ENCODE measurements around the gene SOX3.

Gene SOX3

DNA sequence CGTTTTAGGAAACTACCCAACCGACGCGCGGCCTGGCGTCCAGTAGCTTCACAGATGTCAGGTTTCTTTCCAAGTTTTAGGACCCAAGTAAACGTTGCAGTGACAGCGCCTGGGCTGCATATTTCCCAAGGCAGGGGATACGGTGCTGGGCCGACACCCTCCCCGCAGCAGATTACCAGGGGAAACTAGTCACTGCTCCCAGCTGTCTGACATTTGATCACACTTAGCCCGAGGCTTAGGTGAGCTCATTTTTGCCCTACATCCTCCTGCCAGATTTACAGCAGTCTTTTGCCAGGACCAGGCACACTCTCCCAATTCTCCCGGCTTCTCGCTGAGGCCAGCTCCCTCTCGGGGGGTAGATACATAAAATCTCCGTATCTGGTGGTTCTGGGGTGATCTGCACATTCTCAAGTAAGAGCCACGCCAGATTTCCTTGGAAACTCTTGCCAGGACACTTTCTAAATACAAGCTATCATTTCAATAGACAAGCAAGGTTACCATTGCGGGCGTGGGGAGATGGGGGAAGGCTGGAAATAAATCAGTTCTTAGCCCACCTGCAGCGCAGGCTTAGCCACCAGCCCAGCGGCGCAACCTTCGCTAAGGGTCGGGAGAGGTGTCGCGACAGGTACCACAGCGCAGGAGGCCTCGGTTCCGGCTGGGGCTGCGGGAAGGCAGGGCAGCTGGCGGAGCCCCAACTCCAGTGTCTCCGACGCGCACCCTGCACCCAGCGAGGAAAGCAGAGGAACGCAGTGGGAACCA lies 2.5 kb upstream of the SOX3 start:
- Histone ChIP-seq H3K4me3 (ENCODE audit: low read length) (no peak overlapping the region), H3K4me1 (ENCODE audit: control insufficient read depth, insufficient read depth, low read length) (no peaks in the 10 kb centered on the region), H3K27me3 (ENCODE audit: control insufficient read depth, insufficient read depth, low read length) (peaks cover 39% of the 10 kb centered on the region), H3K9ac (ENCODE audit: low read length) (no peak overlapping the region), H3K27ac (ENCODE audit: low read depth, low read length) (no peak overlapping the region), H3K36me3 (ENCODE audit: control insufficient read depth, insufficient read depth, low read length) (no peaks in the 10 kb centered on the region)

DNA sequence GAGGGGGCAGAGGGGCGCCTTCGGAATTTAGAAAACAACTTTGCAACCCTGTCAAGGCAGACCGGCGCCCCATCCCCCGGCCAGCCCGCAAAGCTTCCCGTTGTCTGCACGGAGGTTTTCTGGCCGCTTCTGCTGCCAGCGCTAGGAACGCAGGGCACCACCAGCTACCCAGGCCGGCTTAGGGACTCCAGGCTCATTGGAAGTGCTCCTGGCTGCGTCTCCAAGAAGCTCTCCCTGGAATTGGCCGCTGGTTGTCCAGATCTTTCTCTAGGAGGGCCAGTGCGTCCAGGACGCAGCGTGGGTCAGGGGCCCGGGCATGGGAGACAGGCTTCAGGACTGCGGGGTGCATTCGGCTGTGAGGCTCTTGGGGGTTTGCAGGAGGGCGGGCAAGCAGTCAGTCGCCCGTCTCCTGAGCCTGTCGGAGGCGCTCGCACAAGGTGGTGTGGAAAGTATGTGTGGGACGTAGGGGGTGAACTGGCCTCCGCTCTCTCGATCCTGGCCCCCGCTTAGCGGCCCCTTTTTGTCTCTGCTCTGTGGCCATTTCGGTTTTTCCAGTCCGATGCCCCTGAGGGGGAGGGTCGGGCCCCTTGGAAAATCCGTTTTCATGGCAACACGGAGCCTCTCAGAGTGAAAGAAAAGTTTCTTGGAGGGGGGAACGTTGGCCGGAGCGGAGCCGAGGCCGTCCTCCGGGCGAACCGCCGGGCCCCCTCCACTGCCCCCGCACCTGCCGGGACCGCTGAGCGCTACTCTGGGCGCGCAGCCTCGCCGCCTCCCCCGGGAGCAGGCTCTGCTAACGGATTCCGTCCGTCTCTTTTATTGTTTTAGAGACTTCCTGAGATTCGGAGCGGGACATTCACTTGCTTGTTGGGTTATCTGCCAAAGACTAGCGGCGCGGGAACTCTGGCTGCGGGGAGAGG lies 810 bp upstream of the SOX3 start:
- no peak overlapping the region for H3K9ac ChIP-seq (ENCODE audit: low read length)
- H3K27me3 ChIP-seq (ENCODE audit: control insufficient read depth, insufficient read depth, low read length), result peaks cover 46% of the 10 kb centered on the region
- H3K4me1 ChIP-seq (ENCODE audit: control insufficient read depth, insufficient read depth, low read length), result no peaks in the 10 kb centered on the region
- H3K27ac ChIP-seq (ENCODE audit: low read depth, low read length), result no peak overlapping the region
- H3K4me3 ChIP-seq (ENCODE audit: low read length), result no peak overlapping the region
- no peaks in the 10 kb centered on the region for H3K36me3 ChIP-seq (ENCODE audit: control insufficient read depth, insufficient read depth, low read length)

DNA sequence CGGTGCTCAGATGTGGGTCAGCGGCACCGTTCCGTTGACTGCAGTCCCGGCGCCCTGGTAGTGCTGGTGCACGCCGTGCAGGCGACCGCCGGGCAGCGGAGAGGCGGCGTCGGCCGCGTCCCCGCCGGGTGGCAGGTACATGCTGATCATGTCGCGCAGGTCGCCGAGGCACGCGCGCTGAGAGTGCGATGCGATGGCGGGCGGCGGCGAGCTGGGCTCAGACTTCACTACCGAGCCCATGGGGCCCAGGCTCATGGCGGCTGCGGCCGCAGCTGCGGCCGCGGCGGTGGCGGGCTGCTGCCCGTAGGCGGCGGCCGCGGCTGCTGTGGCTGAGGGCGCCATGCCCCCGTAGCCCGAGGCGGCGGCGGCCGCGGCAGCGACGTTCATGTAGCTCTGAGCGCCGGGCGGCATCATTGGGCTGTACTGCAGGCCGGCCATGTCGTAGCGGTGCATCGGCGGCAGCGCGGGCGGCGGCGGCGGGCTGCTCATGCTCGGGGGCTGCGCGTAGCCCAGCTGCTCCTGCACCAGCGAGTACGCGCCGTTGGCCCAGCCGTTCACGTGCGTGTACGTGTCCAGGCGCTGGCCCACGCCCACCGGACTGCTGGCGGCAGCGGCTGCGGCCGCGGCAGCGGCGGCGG lies 1.0 kb downstream of the SOX3 start:
- H3K27ac ChIP-seq (ENCODE audit: low read depth, low read length), result no peak overlapping the region
- H3K4me3 ChIP-seq (ENCODE audit: low read length), result no peak overlapping the region
- H3K4me1 ChIP-seq (ENCODE audit: control insufficient read depth, insufficient read depth, low read length), result no peaks in the 10 kb centered on the region
- no peak overlapping the region for H3K9ac ChIP-seq (ENCODE audit: low read length)
- H3K36me3 ChIP-seq (ENCODE audit: control insufficient read depth, insufficient read depth, low read length), result no peaks in the 10 kb centered on the region
- H3K27me3 ChIP-seq (ENCODE audit: control insufficient read depth, insufficient read depth, low read length), result peaks cover 43% of the 10 kb centered on the region

DNA sequence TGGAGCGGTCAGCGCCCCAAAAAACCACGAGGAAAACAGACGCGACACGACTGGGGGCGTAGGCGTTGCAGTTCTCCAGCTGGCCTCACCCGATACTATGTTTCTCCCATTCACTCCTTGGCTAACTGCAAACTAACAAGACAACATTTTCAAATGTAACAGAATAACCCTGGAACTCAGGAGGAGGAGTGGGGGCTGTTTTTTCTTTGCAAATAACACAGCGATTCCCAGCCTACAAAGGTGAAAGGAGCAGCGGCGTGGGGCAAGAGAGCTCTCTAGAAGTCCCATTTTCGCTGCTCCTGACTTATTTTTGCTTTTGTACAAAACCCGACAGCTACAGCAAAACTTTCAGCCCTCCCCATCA lies 1.6 kb downstream of the SOX3 start:
- no peaks in the 10 kb centered on the region for H3K36me3 ChIP-seq (ENCODE audit: control insufficient read depth, insufficient read depth, low read length)
- no peak overlapping the region for H3K4me3 ChIP-seq (ENCODE audit: low read length)
- H3K4me1 ChIP-seq (ENCODE audit: control insufficient read depth, insufficient read depth, low read length), result no peaks in the 10 kb centered on the region
- H3K9ac ChIP-seq (ENCODE audit: low read length), result no peak overlapping the region
- no peak overlapping the region for H3K27ac ChIP-seq (ENCODE audit: low read depth, low read length)
- peaks cover 39% of the 10 kb centered on the region for H3K27me3 ChIP-seq (ENCODE audit: control insufficient read depth, insufficient read depth, low read length)

DNA sequence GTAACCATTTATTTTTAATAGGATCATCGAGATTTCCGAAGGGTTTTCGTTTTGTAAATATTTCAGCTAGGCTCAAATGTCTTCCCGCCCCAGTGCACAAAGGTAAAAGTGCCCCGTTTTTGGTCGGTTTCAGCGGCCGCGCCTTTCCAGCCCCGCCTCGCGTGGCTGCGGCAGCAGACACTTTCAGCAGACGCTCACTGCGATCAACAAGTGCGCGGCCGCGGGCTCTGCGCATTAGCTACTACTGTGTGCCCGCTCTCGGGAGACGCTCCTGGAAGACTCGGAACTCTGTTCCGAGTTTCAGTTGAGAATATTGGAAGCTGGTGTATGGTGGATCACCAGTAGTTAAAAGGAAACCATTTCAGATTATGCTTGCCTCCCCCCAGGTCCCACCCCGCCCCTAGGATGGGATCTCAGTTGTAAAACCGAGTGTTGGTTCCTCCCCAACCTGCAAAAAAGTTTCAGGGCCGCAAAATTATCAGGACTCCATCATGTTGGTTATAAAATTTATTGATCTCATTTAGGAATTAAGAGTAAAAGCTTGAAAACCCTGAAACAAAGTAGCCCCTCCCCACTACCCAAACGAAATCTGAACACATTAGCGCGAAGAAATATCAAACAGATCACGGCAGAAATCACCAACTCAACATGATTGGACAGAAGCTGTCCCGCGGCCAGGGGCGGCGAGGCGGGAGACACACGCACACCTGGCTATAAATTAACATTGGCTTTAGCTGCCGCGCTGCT lies 2.2 kb downstream of the SOX3 start:
- H3K4me1 ChIP-seq (ENCODE audit: control insufficient read depth, insufficient read depth, low read length), result no peaks in the 10 kb centered on the region
- H3K9ac ChIP-seq (ENCODE audit: low read length), result no peak overlapping the region
- no peak overlapping the region for H3K27ac ChIP-seq (ENCODE audit: low read depth, low read length)
- H3K36me3 ChIP-seq (ENCODE audit: control insufficient read depth, insufficient read depth, low read length), result no peaks in the 10 kb centered on the region
- H3K4me3 ChIP-seq (ENCODE audit: low read length), result no peak overlapping the region
- peaks cover 37% of the 10 kb centered on the region for H3K27me3 ChIP-seq (ENCODE audit: control insufficient read depth, insufficient read depth, low read length)

DNA sequence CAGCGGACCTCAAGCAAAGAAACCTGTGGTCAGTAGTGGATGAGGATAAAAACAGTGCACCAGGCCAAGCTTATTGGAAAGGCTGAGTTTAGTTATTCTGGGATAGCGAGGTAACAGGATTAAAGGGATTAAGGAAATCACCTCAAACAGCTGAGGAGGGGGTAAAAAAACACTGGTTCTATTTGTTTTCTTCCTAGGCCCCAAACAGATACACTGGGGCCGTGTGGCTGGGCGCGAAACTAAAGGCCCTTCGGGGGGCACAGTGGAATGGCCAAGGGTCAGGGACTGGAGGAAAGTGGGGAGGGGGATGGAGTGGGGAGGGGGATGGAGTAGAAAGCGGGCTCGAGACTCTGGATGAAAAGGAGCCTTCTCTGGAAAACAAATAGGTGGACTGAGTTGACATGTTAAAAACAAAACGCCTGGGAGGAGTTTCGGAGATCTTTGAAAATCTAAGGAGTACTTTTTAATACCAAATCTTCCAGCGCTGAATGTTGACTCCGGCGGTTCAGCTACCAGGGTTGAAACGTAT lies 2.9 kb downstream of the SOX3 start:
- H3K36me3 ChIP-seq (ENCODE audit: control insufficient read depth, insufficient read depth, low read length), result no peaks in the 10 kb centered on the region
- H3K4me1 ChIP-seq (ENCODE audit: control insufficient read depth, insufficient read depth, low read length), result no peaks in the 10 kb centered on the region
- peaks cover 31% of the 10 kb centered on the region for H3K27me3 ChIP-seq (ENCODE audit: control insufficient read depth, insufficient read depth, low read length)
- H3K9ac ChIP-seq (ENCODE audit: low read length), result no peak overlapping the region
- H3K27ac ChIP-seq (ENCODE audit: low read depth, low read length), result no peak overlapping the region
- H3K4me3 ChIP-seq (ENCODE audit: low read length), result no peak overlapping the region

DNA sequence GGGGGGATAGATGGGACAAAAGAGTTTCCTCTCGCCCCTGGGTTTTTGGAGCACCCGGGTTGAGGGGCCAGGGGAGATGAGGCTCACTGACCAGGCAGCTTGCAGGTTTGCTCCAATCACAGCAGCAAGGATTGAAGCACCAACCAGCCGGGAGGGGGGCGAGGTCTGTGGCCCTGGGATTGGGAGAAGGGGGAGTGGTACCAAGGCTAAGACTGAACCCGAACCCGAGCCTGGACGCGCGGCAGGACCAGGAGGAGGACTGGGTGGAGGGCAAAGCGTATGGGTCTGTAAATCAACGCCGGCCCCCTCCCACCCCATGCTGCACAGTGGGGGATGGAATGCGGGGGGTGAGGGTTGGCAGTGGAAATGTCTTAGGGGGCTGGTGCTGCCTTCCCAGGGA lies 3.5 kb downstream of the SOX3 start:
- no peaks in the 10 kb centered on the region for H3K36me3 ChIP-seq (ENCODE audit: control insufficient read depth, insufficient read depth, low read length)
- H3K4me1 ChIP-seq (ENCODE audit: control insufficient read depth, insufficient read depth, low read length), result no peaks in the 10 kb centered on the region
- H3K9ac ChIP-seq (ENCODE audit: low read length), result no peak overlapping the region
- no peak overlapping the region for H3K27ac ChIP-seq (ENCODE audit: low read depth, low read length)
- H3K4me3 ChIP-seq (ENCODE audit: low read length), result no peak overlapping the region
- H3K27me3 ChIP-seq (ENCODE audit: control insufficient read depth, insufficient read depth, low read length), result peaks cover 24% of the 10 kb centered on the region

DNA sequence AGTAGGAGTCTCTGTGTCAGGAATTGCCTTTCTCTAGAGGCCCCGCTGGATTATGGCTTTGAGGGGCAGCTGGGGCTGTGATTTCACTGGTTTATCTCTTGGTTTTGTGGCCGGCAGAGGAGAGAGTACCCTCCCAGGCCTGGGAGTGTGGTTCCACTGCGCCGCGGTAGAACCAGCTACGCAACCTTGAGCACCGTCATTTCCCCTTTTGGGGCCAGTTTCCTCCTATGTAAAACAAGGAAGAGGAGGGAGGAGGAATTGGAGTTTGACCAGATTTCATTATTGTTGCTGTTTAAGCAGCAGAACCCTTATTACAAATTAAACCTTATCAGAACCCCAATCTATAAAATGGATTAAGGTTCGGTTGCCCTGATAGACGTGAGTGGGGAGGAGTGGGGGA lies 4.4 kb downstream of the SOX3 start:
- no peak overlapping the region for H3K27ac ChIP-seq (ENCODE audit: low read depth, low read length)
- H3K27me3 ChIP-seq (ENCODE audit: control insufficient read depth, insufficient read depth, low read length), result peaks cover 22% of the 10 kb centered on the region
- no peaks in the 10 kb centered on the region for H3K36me3 ChIP-seq (ENCODE audit: control insufficient read depth, insufficient read depth, low read length)
- no peak overlapping the region for H3K4me3 ChIP-seq (ENCODE audit: low read length)
- no peaks in the 10 kb centered on the region for H3K4me1 ChIP-seq (ENCODE audit: control insufficient read depth, insufficient read depth, low read length)
- H3K9ac ChIP-seq (ENCODE audit: low read length), result no peak overlapping the region

DNA sequence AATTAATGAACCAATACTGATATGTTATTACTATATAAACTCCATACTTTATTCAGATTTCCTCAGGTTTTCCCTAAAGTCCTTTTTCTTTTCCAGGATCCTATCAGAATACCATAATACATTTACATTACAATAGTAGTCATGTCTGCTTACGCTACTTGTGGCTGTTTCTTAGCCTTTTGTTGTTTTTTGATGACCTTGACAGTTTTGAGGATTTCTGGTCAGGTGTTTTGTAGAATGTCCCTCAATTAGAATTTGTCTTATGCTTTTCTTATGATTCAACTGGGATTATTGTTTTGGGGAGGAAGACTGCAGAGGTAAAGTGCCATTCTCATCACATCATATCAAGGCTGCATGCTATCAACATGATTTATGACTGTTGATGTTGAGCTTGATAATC lies 9.1 kb downstream of the SOX3 start:
- Histone ChIP-seq H3K9ac (ENCODE audit: low read length) (no peak overlapping the region), H3K4me3 (ENCODE audit: low read length) (no peak overlapping the region), H3K36me3 (ENCODE audit: control insufficient read depth, insufficient read depth, low read length) (no peaks in the 10 kb centered on the region), H3K4me1 (ENCODE audit: control insufficient read depth, insufficient read depth, low read length) (no peaks in the 10 kb centered on the region), H3K27ac (ENCODE audit: low read depth, low read length) (no peak overlapping the region), H3K27me3 (ENCODE audit: control insufficient read depth, insufficient read depth, low read length) (peaks cover 2% of the 10 kb centered on the region)

DNA sequence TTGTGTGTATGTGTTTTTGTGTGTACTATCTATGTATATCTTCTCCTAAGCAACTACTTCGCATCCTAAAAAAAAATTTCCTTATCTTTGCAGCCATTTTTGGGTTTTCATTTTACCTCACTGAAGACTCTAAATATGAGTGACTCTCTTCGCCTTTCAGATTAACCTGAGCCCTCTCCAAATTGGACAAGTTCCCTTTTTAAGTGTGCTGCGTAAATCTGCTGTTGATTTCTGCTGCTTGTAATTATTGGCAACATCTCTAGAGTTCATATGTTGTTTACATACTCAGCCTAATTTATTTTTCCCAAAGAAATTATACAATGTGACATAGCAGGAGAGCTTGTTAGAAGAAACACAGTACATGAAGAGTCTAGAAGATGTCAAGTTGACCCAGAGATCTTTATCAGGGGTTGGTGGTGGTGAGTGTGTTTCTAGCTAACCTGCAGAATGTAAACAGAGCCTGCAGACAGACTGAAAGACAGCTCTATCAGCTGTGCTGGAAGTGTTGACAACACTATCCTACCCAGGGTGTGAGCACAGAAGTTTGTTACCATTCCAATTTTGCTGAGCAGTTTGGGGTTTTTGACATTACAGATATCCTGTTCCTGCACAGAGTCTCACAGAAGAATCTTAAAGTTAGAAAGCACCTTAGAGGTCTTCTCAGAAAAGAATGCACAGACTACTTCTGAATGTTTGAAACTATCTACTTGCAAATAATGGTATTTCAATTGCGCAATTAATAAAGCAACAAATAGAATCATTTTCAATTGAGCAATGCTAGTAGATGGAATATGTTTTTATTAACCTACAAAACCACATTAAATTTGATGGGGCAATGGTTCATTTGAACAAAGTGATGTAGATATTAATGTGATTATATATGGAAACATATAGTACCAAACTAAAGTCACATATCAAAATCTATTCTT lies 12.5 kb downstream of the SOX3 start:
- no peaks in the 10 kb centered on the region for H3K4me1 ChIP-seq (ENCODE audit: control insufficient read depth, insufficient read depth, low read length)
- H3K4me3 ChIP-seq (ENCODE audit: low read length), result no peak overlapping the region
- H3K27me3 ChIP-seq (ENCODE audit: control insufficient read depth, insufficient read depth, low read length), result no peaks in the 10 kb centered on the region
- H3K27ac ChIP-seq (ENCODE audit: low read depth, low read length), result no peak overlapping the region
- H3K36me3 ChIP-seq (ENCODE audit: control insufficient read depth, insufficient read depth, low read length), result no peaks in the 10 kb centered on the region
- no peak overlapping the region for H3K9ac ChIP-seq (ENCODE audit: low read length)

DNA sequence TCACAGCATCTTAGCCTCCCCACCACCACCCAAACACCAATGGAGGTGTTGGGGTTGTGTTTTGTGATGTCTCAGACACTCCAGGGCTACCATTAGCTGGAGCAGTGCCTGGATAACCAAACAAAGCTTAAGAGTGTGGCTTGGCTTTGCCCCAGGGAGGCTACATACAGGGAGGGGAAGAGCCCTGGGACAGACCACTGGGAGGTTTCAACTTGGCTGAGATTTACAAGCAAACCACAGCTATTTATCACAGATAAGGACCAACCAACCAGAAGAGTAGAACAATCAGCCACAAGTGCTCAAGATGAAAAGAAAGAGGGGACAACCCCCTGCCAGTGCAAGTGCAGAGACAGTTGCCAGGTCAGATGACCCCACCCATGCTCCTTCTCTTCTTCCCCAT lies 24.1 kb downstream of the SOX3 start:
- H3K9ac ChIP-seq (ENCODE audit: low read length), result no peak overlapping the region
- no peaks in the 10 kb centered on the region for H3K27me3 ChIP-seq (ENCODE audit: control insufficient read depth, insufficient read depth, low read length)
- no peak overlapping the region for H3K4me3 ChIP-seq (ENCODE audit: low read length)
- no peaks in the 10 kb centered on the region for H3K36me3 ChIP-seq (ENCODE audit: control insufficient read depth, insufficient read depth, low read length)
- no peaks in the 10 kb centered on the region for H3K4me1 ChIP-seq (ENCODE audit: control insufficient read depth, insufficient read depth, low read length)
- no peak overlapping the region for H3K27ac ChIP-seq (ENCODE audit: low read depth, low read length)
